NAMALWA (cell line): Measurements from ENCODE around the gene DENND10.
A peak's percentile ranks its signal among the peaks of the same experiment; 100 is the strongest.
"Not testable (repeated sequence)": the region's sequence is repeated elsewhere in the genome, so short reads cannot be mapped to it uniquely, and the experiment has no call there.

Experiments
- DNase-seq: peaks from one replicate; pipeline ENCODE4 v3.0.0-alpha.2; 2015; ENCODE audit warnings: low spot score

Gene DENND10

DNA sequence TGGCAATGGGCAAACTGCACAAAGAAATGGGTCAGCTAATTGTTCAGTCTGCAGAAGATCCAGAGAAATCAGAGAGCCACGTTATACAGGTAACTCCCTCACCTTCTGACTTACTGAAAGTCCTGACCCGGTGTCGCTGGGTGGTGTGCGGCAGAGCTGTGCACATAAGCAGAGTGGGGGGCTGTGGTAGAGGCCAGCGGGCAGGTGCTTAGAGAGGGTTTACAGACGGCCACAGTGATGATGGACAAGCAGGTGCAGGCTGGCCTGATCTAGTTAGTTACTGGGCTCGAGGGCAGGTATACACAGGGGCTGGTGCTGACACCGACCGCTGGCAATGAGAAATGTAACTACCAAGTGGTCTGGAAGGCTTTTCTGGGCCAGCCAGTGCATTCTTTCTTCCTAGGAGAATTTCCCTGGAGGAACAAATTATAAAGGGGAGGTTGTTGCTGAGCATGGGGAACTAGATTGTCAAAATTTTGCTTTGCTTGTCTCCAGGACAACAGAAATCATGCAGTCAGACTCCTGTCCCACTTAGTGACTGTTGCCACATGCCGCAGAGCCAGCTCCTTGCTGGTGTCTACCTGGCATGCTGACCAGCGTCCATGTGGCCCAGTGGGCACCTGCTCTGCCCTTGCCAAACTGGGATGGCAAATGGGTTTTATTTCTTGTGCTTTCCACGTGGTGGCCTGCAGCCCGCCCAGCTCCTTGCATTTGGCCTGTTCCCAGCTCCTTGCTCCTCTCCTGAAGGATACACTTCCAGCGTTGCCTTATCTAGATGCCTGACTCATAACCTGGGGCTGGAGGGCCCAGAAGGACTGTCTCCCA is 28.8 kb downstream of the DENND10 start:
- DNase-seq, result no peak

DNA sequence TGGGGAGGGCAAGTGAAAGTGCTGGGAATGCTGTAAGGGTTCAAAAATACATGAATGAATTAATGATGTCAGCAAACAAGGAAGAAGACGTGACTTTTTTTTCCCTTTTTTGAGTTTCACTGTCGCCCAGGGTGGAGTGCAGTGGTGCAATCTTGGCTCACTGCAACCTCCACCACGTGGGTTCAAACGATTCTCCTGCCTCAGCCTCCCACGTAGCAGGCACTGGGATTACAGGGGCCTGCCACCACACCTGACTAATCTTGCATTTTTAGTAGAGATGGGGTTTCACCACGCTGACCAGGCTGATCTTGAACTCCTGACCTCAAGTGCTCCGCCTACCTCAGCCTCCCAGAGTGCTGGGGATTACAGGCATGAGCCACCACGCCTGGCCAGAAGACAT is 30.0 kb downstream of the DENND10 start:
- DNase-seq, result no peak

DNA sequence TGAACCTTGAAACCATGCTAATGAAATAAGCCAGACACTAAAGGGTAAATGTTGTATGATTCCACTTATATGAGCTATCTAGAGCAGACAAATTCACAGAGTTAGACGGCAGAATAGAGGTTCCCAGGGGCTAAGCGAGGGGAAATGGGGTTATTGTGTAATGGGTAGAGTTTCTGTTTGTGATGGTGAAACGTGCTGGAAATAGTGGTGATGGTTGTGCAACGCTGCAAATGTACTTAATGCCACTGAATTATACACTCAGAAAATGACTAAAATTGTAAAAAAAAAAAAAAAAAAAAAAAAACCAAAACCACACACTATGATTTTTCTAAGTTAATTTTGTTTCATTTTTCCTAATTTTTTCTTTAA is 31.6 kb downstream of the DENND10 start:
- DNase-seq, result no peak

DNA sequence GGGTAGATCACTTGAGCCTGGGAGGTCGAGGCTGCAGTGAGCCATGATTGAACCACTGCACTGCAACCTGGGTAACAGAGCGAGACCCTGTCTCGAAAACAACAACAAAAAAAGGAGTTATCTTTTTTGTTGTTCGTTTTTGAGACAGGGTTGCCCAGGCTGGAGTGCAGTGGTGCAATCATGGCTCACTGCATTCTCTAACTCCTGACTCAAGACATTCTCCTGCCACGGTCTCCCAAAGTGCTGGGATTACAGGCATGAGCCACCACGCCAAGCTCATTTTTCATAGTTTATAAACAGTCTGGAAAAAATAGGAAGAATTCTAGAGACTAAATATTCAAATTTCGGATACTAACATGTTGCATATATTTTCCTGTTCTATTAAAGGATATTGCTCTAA is 32.2 kb downstream of the DENND10 start:
- no peak for DNase-seq

DNA sequence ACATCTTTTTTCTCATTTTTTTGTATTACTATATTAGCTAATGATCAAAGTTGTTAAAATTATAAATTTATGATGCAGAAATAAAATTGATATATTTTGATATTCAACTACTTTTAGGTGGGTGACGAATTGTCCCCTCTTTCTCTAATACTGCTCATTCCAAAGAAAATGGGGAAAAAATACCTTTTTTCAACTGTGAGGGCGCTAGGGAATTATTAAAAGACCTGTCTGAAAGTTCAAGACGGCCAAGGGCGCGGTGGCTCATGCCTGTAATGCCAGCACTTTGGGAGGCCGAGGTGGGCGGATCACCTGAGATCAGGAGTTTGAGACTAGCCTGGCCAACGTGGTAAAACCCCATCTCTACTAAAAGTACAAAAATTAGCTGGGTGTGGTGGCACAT is 34.0 kb downstream of the DENND10 start:
- not testable (repeated sequence) for DNase-seq

DNA sequence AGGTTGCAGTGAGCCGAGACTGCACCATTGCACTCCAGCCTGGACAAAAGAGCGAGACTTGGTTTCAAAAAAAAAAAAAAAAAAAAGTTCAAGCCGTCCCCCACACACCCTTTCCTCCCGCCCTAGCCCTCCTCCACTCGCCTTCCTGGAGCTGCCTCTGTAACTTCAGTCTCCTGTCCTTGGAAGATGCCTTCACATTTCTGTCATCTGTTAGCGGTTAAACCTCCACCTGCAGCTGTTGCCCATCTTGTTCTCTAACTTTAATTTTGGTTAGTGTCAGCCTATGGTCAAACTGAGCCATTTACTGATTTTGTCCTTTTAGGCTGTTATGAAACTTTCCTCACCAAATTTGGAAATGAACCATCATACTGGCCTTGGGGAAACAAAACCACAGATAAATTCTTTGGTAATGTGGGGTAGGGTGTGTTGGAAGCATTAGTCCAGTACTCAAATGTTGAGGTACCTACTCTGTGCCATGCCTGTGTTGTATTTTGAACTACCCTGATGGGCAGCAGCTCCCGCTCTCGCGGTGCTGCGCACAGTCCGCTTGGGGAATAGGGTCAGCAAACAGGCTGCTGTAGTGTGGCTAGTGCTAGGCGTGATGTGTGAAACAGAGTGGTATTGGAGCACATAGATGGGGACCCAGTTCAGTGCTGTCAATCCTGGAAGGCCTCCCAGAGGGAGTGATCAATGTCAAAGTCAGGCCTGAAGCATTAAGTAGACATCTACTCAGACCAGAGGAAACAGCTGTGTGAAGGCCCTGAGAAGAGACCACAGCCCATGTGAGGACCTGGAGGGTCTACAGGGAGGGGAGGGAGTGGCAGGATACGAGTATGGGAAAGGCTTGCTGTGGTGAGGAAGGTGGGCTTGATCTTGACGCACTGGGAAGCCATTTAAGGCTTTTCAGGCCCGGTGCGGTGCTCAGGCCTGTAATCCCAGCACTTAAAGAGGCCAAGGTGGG is 34.7 kb downstream of the DENND10 start:
- DNase-seq, result no peak

DNA sequence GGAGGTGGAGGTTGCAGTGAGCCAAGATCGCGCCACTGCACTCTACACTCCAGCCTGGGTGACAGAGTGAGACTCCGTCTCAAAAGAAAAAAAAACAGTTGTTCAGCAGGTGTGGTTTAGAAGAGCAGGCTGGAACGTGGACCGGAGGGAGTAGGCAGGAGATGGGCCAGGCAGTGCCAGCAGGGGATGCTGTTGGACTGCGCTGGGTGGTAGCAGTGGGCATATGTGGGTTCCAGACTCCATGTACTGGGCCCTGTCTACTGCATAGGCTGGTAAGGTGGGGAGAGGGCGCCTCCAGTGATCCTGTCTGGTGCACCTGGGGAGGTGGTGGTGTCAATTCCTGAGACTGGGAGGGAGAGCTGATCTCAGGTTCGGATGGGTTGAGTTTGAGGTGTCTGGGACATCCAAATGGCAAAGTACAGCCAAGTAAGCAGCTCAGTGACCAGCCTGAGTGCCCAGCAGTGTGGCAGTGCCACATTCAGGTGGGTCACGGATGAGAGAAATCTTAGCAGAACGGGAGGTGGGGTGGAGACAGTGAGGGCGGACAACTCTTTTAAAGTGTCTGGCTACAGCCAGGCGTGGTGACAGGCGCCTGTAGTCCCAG is 35.7 kb downstream of the DENND10 start:
- DNase-seq, result peak; percentile 53

DNA sequence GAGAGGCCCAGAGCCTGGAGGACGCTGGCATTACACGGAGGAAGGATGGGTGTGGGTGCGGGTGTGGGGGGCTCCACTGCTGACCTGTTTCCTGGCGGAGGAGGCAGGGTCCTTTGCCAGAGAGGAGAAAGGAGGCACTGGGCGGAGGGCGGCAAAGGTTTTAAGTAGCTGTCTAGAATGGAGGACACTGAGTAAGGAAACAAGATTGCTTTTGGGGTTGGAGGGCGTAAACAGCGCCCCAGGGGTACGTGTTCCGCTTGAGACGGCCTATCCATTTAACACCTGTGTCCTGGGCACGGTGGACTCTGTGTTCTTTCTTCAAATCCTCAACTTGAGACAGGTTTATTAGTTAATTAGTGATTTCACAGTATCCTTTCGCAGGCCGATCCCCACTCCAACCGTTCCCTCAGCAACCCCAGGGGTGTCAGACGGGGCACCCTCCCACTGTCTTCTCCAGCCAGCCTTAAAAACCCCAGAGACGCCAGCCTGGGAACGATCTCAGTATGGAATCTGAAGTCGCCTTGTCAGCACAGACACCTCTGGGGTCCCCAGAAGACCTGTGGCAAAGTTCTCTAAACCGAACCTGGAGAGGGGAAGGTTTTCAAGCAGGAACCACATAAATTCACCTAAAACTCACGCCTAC is 36.8 kb downstream of the DENND10 start:
- DNase-seq, result no peak

DNA sequence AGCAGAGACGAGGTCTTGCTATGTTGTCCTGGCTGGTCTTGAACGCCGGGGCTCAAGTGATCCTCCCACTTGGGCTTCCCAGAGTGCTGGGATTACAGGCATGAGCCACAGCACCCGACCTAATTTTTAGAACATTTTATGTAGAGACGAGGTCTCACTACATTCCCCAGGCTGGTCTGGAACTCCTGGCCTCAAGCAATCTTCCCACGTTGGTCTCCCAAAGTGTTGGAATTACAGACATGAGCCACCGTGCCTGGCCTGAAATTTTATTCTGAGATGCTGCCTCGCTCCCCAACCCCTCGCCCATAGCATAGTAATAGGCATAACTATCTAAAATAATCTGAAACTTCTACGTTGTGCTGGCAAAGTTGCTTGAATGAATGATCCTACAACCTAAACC is 39.7 kb downstream of the DENND10 start:
- no peak for DNase-seq

DNA sequence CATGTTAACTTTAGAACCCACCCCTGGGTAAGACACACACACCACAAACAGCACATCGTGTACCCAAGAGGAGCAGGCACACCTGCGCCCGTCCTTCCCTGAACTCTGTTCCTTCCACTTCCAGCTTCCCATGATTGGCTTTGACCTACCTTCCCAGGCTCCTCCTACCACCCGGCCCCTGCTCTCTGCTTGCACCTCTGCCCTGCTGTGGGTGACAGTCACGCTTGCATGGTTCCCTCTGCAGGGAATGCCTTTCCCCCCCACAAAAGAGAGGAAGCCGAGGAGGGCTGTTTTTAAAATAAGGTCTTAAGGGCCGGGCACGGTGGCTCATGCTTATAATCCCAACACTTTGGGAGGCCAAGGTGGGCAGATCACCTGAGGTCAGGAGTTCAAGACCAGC is 45.2 kb downstream of the DENND10 start:
- DNase-seq, result no peak

DNA sequence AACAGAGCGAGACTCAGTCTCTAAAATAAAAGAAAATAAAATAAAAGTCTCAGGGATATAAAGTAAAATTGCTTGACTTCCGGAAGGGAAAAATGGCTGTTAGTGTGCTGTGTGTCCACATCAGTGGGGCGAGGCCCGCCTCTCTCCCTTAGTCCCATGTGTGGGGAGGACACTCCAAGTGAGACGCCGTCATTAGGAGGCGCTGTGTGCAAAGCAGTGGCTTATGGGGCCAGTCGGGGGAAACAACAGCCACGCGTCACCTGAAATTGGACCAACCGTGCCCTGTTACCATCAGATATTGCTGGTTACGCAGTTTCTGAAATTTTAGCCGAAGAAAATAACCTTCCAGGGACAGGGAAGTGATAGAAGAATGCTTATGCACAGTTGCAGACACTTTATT is 45.8 kb downstream of the DENND10 start:
- DNase-seq, result peak; percentile 34

DNA sequence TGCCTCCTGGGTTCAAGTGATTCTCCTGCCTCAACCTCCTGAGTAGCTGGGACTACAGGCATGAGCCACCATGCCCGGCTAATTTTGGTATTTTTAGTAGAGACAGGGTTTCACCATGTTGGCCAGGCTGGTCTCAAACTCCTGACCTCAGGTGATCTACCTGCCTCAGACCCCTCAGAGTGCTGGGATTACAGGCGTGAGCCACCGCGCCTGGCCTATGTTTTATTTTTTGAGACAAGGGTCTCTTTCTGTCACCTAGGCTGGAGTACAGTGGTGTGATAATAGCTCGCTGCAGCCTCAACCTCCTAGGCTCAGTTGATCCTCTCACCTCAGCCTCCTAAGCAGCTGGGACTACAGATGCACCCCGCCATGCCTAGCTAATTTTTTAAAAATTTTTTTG is 47.7 kb downstream of the DENND10 start:
- DNase-seq, result not testable (repeated sequence)

DNA sequence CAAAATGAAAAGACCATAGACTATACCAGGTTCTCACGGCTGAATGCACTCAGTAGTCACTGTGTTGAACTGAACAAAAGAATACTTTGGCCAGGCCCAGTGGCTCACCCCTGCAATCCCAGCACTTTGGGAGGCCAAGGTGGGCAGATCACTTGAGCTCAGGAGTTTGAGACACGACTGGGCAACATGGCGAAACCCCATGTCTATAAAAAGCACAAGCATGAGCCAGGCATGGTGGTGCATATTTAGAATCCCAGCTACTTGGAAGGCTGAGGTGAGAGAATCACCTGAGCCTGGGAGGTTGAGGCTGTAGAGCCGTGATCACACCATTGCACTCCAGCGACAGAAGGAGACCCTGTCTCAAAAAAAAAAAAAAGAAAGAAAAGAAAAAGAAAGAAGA is 49.1 kb downstream of the DENND10 start:
- no peak for DNase-seq

DNA sequence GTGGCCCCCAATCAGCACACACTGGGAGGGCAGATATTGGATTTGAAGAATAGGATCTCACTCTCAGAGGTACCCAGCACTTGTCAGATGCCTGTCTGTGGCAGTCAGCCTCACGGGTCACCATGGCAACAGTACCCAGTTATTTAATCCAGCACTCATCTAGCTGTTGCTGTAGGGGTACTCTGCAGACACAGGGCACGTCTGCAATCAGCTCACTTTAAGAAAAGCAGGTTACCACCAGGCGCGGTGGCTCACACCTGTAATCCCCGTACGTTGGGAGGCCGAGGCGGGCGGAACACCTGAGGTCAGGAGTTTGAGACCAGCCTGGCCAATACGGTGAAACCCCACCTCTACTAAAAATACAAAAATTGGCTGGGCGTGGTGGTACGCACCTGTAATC is 49.7 kb downstream of the DENND10 start:
- DNase-seq, result no peak

DNA sequence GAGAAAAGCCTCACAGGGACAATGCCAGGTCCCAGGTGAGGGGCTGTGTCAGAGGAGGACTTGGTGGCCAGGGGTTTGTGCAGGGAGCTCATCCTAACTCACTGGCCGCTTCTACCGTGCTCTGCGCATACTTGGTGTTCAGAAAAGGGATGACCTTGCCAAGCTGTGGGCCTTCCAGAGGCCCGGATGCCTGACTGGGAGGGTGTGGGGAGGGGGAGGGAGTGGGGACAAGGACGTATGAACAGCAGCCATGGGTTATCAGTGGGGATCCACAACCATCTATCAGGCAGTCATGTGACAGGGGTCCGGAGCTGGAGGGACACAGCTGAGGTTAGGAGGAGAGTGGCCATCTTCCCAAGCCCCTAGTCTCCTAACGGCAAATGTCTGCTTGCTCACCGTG is 55.4 kb downstream of the DENND10 start:
- DNase-seq, result no peak

DNA sequence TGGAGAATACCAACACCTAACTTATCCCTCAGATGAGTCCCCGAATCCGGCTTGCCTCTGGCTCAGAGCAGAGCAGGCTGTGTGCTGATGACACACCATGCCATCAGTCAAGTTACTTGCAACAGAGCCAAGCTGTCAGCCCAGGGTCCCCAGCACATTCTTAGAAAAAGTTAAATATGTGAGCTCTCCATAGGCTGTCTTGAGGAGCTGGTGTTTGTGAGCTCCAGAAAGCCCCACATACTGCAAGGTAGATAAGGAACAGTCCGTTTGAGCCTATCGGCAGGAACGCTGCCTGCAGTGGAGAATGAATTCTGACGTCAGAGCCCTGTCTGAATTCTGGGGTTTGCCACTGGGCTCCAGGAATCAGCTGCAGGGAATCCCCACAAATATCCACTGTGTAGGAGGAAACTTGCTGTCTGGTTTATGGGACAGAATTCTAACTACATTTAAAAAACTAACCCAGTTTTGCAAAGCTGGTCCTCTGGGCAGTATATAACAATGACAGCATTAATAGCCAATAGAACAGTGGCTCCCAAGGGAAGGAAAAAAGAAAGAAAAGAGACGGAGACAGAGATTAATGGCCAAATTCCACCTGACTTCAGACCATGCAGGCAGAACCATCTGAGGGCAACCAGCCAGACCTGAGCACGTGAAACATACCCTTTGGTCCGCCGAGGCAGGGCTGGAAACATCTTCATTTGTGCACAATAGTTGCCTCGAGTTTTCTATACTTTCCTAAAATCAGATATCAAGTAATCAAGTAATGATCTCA is 58.0 kb downstream of the DENND10 start:
- DNase-seq, result no peak

DNA sequence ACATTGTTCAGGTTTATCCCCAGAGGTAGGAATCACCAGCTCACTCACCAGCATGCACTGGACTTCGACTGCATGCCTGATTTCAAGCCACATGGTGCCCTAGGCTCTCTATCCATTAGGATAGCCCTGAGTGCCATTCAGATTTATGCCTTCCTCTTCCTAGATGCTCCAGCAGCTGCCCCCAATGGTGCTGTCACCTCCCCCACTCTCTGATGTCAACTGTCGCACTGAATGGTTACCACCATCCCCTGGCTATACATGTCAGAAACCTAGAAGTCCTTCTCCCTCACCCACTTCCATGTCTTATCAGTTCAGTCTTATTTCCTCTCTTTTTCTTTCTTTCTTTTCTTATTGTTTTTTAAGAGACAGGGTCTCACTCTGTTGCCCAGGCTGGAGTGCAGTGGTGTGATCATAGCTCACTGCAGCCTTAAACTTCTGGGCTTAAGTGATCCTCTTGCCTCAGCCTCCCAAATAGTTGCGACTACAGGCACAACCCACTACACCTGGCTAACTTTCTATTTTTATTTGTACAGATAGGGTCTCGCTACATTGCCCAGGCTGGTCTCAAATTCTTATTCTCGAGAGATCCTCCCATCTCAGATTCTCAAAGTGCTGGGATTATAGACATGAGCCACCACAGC is 58.7 kb downstream of the DENND10 start:
- no peak for DNase-seq

DNA sequence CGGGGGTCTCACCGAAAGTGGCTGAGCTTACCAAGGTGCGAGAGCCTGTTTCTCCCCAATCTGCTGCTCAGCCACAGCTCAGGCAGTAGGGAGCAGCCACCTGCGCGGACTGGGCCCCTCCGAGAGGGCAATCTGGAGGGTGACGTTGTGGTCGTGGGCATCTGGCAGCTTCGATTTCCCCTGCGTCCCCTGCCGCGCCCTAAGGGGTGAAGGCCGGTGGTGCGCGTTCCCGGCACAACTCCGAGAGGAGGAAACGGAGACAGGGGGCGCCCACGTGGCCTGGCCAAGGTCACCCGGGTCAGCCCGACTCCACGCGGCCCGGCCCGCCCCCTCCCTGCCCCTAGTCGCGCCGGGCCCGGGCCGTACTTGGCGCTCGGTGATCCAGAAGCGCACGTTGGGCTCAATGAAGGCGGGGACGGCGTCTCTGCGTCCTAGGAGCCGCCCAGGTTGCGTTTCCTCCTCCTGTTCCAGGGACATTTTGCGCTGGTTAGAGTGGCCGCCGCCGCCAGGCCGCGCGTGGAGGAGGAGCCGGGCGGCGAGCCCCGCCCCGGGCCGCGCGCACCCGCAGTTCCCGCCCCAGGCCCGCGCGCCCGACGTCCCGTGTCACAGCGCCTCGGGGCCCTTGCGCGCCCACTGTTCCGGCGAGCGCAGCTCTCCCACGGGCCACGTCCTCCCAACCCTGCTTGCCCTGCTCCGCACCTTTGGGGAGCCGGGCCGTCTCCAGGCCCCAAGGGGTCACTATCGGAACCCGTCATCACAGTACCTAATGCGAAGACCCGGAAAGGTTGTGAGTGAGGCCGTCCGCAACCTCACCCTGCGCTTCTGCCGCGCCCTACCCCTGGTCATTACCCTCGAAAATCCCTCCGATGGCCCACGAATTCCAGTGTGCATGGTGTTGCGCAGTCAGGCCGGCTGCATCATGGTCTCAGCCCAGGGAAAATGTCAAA is 61.5 kb downstream of the DENND10 start, which contains the start of gene SFXN4:
Gene SFXN4, minus strand, starts transcription at position 544 of the 947 bp plus-strand sequence. Its CDS starts 67 bp downstream, at position 477.
- DNase-seq, result peak; percentile 65

DNA sequence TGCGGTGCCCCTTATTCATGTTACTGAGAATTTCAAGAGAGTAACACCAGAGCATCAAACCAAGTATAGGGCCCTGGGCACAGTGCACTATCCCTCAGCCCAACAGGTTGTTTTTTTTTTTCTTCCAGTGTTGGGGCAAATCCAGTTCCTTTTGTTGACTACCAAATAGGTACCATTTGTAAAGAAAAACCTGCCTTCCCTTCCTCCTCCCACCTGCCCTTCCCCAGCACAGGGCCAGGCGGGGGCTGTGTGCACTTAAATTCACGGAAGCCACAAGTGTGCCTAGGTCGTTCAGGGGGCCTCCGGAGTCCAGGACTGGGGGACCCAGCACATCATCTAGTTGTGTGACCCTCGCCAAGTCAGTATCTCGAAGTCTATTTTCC is 62.2 kb downstream of the DENND10 start:
- DNase-seq, result no peak

DNA sequence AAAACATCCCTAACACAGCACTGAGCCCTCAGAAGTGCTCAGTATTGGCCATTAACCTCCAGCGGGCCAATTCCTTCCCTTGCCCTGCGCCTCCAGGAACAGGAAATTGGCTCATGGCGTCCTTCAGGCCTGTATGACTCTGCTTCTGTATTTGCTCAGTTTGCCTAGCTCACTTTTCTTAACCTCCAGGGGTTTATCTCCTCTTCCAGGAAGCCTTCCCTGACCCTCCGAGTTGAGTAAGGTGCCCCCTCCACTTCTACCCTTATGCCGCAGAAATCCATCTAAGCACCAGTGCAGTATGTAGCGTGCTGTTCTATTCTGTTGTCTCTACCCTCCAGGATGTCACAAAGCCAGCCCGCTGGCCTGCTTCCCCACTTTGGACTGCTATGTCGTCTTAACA is 62.7 kb downstream of the DENND10 start:
- DNase-seq, result no peak
